Esophagus squamous epithelium (tissue), 4 donors: ENCODE measurements around the gene MLNR.

Source experiments
- CTCF ChIP-seq, 6 experiments: fragments of 450-650 bp in 4 of 6; fragments of 200-600 bp in 2 of 6; sonication (generic) in 2 of 6; IDR thresholded peaks; one replicate each; pipeline ENCODE4 v1.5.1; 2016 to 2019; ENCODE audit warnings: antibody characterized with exemption in 6 of 6, mild to moderate bottlenecking in 4 of 6, moderate library complexity in 4 of 6
- POLR2A ChIP-seq, 4 donors: fragments of 450-650 bp; IDR thresholded peaks; one replicate each; pipeline ENCODE4 v1.6.1; 2017; ENCODE audit warnings: antibody characterized with exemption in 4 of 4, mild to moderate bottlenecking in 4 of 4, moderate library complexity in 3 of 4

- TF ChIP-seq CTCF (IDR thresholded peaks at IDR 0.05), result no peak
- TF ChIP-seq POLR2A (IDR thresholded peaks at IDR 0.05), result no peak
Observed at GRCh38 chr13:49220036-49220855, at the start of gene MLNR.
